Astrocyte (in vitro differentiated cells and primary cell): ENCODE results near the gene LRRC3.

Source experiments
- EZH2 ChIP-seq: IDR thresholded peaks from 2 replicates; pipeline ENCODE4 v1.6.1; 2012; ENCODE audit warnings: mild to moderate bottlenecking, low read length, inconsistent platforms; ENCODE audit not compliant: insufficient read depth
- TF ChIP-seq, protein P1 (sequence below): IDR thresholded peaks from 2 replicates; pipeline ENCODE4 v1.5.1; 2011; ENCODE audit warnings: low read depth, mild to moderate bottlenecking, inconsistent platforms, low read length, moderate library complexity; ENCODE audit not compliant: insufficient read depth

DNA sequence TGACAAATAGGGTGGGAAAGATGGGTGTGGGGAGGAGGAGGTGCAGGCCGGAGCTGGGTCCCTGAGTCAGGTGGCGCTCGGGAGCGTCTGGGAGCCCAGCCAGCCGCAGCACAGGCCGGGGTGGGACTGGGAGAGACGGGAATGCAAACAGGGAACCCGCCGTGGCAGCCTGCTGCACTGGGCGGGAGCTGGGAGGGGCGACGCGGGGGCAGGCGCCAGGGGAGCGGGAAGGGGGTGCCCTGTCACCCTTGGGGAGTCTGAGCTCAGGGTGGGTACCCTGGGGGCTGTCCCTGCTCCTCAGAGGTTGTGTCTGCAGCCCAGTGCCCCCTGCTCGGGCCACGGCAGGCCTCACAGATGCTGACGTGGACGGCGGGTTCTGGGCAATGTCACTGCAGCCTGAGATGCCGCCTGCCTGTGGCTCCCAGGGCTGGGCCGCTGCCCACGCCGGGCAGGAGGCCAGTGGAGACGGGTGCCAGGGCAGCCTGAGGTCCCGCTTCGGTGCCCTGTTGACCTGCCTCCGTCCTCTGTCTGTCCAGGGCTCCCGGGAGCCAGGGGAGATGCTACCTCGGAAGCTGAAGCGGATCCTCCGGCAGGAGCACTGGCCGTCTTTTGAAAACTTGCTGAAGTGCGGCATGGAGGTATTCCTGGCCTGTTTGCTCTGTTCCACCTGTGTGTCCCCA is 16.6 kb upstream of the LRRC3 start:
- TF ChIP-seq, protein P1, sequence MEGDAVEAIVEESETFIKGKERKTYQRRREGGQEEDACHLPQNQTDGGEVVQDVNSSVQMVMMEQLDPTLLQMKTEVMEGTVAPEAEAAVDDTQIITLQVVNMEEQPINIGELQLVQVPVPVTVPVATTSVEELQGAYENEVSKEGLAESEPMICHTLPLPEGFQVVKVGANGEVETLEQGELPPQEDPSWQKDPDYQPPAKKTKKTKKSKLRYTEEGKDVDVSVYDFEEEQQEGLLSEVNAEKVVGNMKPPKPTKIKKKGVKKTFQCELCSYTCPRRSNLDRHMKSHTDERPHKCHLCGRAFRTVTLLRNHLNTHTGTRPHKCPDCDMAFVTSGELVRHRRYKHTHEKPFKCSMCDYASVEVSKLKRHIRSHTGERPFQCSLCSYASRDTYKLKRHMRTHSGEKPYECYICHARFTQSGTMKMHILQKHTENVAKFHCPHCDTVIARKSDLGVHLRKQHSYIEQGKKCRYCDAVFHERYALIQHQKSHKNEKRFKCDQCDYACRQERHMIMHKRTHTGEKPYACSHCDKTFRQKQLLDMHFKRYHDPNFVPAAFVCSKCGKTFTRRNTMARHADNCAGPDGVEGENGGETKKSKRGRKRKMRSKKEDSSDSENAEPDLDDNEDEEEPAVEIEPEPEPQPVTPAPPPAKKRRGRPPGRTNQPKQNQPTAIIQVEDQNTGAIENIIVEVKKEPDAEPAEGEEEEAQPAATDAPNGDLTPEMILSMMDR, result no peak
- no peak for TF ChIP-seq EZH2
